Activated CD4-positive, alpha-beta T cell treated with anti-CD3 and anti-CD28 coated beads, Interleukin-2, amount 50 U/mL, for 24 hours (primary cell): ENCODE data around the gene DPP6.

ENCODE experiments used
- DNase-seq, 2 donors: peaks; one replicate each; pipeline ENCODE4 v3.0.0-alpha.2; 2020; ENCODE audit warnings: low read depth in 1 of 2, low spot score in 1 of 2

The DPP6 gene

GRCh38 chr7:154853727-154854095 lies 801.5 kb downstream of the DPP6 start:
- no peak for DNase-seq

GRCh38 chr7:154854836-154855235 lies 802.6 kb downstream of the DPP6 start:
- no peak for DNase-seq

GRCh38 chr7:154855366-154855765 lies 803.2 kb downstream of the DPP6 start:
- DNase-seq, result no peak

GRCh38 chr7:154856733-154857132 lies 804.5 kb downstream of the DPP6 start:
- no peak for DNase-seq

- DNase-seq, result no peak
Measured at GRCh38 chr7:154857240-154857639, 805.0 kb downstream of the DPP6 start.

- DNase-seq, result no peak
Measured at GRCh38 chr7:154857728-154858681, 805.8 kb downstream of the DPP6 start.

DNA sequence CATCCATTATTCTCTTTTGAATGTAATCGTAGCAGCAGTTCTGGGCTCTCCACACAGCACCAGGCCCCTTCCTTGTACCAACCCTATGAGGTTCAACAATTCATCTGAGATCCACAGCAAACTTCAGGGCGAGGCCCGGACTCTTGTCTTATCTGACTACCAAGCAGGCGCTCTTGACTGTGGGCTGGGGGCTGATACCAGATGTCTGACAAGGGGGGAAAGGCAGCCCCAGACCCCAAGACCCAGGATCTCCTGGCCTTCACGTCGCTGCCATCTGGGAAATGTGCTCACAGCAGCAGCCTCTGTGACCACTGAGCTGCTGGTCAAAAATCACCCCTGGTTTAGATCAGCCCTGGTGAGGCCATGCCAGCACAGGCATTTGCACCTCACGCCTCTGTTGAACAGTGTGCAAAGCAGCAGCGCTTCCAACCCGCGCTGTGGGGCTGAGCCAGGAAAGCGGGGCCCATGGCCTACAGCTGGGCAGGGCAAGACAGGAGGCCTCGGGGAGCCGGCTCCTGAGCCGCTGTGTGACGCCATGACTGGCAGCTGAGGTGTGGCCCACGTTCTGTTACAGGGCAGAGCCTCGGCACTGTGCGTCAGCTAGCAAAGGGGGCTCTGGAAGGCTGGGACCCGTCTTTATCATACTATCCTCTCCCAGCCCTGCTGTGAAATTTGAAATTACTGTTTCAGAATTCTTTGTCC lies 806.8 kb downstream of the DPP6 start:
- no peak for DNase-seq

DNA sequence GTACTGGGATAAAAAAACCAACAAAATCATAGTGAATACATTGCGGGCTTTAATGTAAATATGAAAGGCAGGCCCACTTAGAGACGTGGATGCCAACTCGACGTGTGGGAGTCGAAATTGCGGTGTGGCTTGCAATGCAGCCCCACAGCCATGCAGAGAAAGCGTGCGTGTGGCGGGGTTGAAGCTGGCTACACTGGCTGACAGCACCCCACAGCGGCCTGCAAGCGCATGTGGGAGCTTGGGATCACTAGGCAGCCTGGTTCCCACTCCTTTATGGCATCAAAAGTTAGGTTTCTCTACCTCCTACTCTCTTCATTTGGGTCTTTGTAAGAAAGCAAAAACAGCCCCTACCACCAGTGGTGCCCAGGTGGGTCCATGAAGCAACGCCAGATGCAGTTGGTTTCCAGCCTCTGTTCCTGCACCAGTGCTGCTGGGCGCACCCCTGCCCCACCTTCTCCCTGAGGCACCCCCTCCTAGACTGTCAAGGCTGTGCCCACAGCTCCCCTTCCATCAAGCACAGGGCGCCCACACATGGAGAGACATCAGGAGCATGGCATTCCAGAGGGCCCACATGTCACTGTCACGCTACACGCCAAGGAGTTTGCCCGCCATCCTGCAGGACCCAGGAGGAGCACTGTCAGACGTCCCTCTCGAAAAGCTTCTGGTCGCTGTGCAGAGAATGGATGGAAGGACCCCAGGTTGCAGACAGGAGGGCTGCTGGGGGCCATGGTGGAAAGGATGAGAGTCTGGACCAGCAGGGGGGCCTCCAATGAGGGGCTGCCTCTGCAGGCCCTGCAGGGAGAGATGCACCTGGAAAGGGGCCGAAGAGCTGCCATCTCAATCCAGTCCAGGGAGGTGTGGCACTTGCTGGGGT lies 807.8 kb downstream of the DPP6 start:
- DNase-seq, result no peak

GRCh38 chr7:154860621-154861375 lies 808.6 kb downstream of the DPP6 start:
- DNase-seq, result no peak

DNA sequence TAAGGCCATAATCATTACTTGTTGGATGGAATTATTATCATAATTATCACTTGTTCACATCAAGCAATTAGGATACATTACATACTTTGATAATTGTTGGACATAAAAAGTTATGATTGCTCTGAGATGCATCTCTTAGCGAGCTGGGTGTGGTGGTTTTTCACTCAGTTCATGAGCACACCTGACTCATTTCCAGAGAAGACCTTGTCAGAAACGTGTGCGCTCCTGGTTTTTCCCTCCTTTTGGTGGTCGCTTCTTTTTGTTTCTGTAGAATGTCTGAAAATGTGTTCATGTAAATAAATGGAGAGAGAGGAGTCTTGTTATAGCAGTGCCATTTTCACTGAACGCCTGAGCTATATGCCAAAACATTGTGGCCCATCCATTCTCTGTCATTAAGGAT lies 809.4 kb downstream of the DPP6 start:
- DNase-seq, result no peak

DNA sequence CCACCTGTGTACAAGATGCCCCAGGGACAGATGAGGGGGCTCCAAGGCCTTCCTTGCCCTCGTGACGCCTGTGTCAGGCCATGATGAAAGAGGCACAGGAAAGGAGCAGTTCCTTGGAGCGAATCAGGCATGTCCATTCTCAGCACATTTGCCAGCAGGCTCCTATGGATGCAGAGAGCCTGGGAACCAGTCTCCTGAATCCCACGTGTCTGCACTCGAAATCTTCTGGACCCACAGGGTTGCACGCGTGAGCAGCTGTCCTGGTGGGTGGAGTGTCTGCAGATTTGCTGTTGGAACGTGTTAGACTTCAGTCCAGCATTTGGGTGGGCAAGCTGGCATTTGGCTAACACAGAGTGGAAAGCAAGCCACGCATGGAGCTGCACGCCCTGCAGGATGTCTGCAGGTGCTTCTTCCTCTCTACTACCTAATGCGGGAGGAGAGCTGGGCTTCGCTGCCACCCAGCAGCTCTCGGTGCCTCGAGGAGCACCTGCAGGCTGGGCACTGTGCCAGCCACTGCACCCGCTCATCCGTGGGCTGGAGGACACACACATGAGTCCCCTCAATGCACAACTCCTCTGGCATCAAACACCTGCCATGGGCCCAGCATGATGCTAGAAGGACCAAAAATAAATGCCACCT lies 810.1 kb downstream of the DPP6 start:
- no peak for DNase-seq

DNA sequence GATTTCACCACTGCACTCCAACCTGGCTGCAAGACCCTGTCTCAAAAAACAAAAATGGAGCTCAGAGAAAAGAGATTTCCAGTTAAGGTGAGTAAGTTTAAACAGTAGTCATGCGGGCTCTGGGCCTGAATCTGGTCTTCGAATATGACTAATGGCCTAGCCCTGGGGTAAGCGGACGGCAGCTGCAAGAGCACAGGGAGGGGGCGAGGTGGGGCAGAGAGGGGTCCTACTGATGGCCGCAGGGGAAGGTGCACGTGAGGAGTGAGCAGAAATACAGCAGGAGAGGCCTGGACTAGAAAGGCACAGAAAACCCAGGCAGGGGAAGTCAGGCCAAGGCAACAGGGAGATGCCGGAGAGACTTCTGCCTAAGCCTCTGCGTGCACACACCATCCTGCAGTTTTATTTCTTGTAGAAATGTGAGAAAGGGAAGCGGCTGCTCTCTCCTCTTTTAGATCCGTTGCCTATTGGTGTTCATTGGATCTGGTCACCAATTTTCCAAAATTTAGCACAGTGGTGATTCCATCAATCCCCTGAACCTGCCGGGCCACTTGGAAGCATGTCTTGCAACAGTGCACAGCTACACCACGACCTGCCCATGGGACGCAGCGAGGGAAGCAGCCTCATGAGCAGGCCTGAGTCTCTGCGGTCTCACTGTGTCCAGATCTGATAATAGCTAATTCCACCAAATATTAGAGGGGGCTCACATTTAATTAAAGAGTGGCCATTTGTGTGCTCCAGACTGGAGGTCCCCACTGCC lies 811.7 kb downstream of the DPP6 start:
- DNase-seq, result no peak

GRCh38 chr7:154864523-154864891 lies 812.3 kb downstream of the DPP6 start:
- DNase-seq, result no peak

- no peak for DNase-seq
Measured at GRCh38 chr7:154865984-154866685, 813.9 kb downstream of the DPP6 start.

DNA sequence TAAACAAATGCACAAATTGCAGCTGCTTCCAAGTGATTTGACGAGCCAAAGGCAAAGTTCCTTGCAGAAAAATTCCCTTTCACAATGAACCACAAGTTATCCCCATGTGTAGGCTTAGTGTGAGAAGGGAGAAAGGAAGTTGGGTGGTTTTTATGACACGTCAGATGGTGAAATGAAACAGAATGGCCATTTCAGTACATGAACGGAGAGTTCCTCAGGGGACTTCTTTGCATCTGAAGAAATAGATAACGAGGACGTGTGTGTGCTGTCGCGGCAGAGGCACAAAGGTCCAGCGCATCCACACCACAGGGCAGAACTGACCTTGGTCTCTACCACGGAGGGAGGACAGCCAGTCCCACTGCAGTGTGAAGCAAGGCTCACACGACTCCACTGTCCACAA lies 814.9 kb downstream of the DPP6 start:
- DNase-seq, result no peak

DNA sequence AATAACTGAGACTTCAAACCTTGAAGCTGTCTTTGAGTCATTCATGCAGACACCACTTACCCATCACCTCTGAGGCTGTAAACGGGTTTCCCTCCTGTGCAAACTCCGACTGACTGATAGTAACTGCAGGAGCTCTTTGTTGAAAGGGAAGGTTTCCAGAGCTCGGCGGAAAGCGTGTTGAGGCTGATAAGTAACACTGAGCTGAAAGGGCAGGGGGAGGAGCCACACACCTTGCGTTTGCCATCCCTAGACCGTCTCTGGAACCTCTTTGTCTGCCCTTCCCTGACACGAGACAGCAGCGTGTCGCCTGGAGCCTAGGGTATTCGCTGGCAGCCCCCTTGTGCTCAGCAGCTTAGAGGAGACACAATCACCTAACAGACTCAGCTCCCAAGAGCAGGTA lies 816.7 kb downstream of the DPP6 start:
- DNase-seq, result no peak

GRCh38 chr7:154869436-154869835 lies 817.2 kb downstream of the DPP6 start:
- DNase-seq, result no peak

GRCh38 chr7:154871507-154871906 lies 819.3 kb downstream of the DPP6 start:
- no peak for DNase-seq
